HEK293 (cell line): ENCODE data around the gene NLRP7.
"Not testable (repeated sequence)": the region's sequence is repeated elsewhere in the genome, so short reads cannot be mapped to it uniquely, and the experiment has no call there.

Experiments used
- CTCF ChIA-PET: fragments of 350-600 bp; formaldehyde crosslinking; extraction: SDS; loops from one replicate; lab custom pipeline; 2021; ENCODE audit warnings: antibody characterized with exemption; lab: Yijun Ruan, JAX
- POLR2A ChIA-PET: fragments of 300-600 bp; formaldehyde crosslinking; extraction: SDS; loops from one replicate; lab custom pipeline; 2020; ENCODE audit warnings: antibody characterized with exemption, inconsistent platforms; lab: Yijun Ruan, JAX
- H3K27ac ChIP-seq: fragments of 200-500 bp; sonication (Bioruptor generic); 2 replicates; pipeline ENCODE4 v1.5.1; 2014; ENCODE audit warnings: low read depth, low read length, control low read depth, inconsistent platforms; ENCODE audit errors: extremely low read depth
- H3K36me3 ChIP-seq, 2 experiments: fragments of 200-500 bp in 1 of 2; sonication (Bioruptor generic) in 1 of 2; 1 replicate in 1 of 2; 2 replicates in 1 of 2; pipeline ENCODE4 v1.5.1; 2014 to 2017; ENCODE audit warnings: inconsistent platforms in 2 of 2, low read length in 2 of 2; ENCODE audit not compliant: control insufficient read depth in 2 of 2, insufficient read depth in 1 of 2
- H3K4me1 ChIP-seq: fragments of 200-500 bp; sonication (Bioruptor generic); 2 replicates; pipeline ENCODE4 v1.5.1; 2014; ENCODE audit warnings: mild to moderate bottlenecking, low read length, inconsistent platforms; ENCODE audit not compliant: control insufficient read depth, insufficient read depth
- H3K4me3 ChIP-seq: 2 replicates; pipeline ENCODE4 v1.5.1; 2011; ENCODE audit warnings: low read depth, mild to moderate bottlenecking, control low read depth, low read length, moderate library complexity
- H3K9me3 ChIP-seq: fragments of 200-500 bp; sonication (Bioruptor generic); 2 replicates; pipeline ENCODE4 v1.5.1; 2014; ENCODE audit warnings: low read depth, low read length, inconsistent platforms; ENCODE audit not compliant: control insufficient read depth, insufficient read depth
- KLF16 ChIP-seq: fragments of 450-650 bp; formaldehyde crosslinking; IDR thresholded peaks from 2 replicates; pipeline ENCODE4 v1.5.1; 2017; ENCODE audit warnings: missing biosample characterization, missing genetic modification characterization
- KLF7 ChIP-seq: fragments of 450-650 bp; formaldehyde crosslinking; IDR thresholded peaks from 2 replicates; pipeline ENCODE4 v1.5.1; 2016; ENCODE audit warnings: missing biosample characterization, missing genetic modification characterization, borderline replicate concordance
- PATZ1 ChIP-seq: fragments of 450-650 bp; formaldehyde crosslinking; IDR thresholded peaks from 2 replicates; pipeline ENCODE4 v1.5.1; 2016; ENCODE audit warnings: missing biosample characterization, missing genetic modification characterization
- PRDM10 ChIP-seq: fragments of 450-650 bp; formaldehyde crosslinking; IDR thresholded peaks from 2 replicates; pipeline ENCODE4 v1.5.1; 2016; ENCODE audit warnings: missing biosample characterization, missing genetic modification characterization
- SALL2 ChIP-seq: fragments of 450-650 bp; formaldehyde crosslinking; IDR thresholded peaks from 2 replicates; pipeline ENCODE4 v1.5.0; 2017; ENCODE audit warnings: missing biosample characterization, mild to moderate bottlenecking, missing genetic modification characterization, borderline replicate concordance
- ZIC2 ChIP-seq: fragments of 450-650 bp; formaldehyde crosslinking; IDR thresholded peaks from 2 replicates; pipeline ENCODE4 v1.5.1; 2016; ENCODE audit warnings: missing biosample characterization, missing genetic modification characterization
- ZNF132 ChIP-seq: fragments of 450-650 bp; formaldehyde crosslinking; IDR thresholded peaks from 2 replicates; pipeline ENCODE4 v1.5.1; 2017; ENCODE audit warnings: missing biosample characterization, missing genetic modification characterization, borderline replicate concordance
- ZNF155 ChIP-seq: fragments of 450-650 bp; formaldehyde crosslinking; IDR thresholded peaks from 2 replicates; pipeline ENCODE4 v1.5.1; 2016; ENCODE audit warnings: missing biosample characterization, missing genetic modification characterization
- ZNF157 ChIP-seq: fragments of 450-650 bp; formaldehyde crosslinking; IDR thresholded peaks from 2 replicates; pipeline ENCODE4 v1.5.1; 2016; ENCODE audit warnings: missing biosample characterization, missing genetic modification characterization
- ZNF18 ChIP-seq: fragments of 450-650 bp; formaldehyde crosslinking; IDR thresholded peaks from 2 replicates; pipeline ENCODE4 v1.5.1; 2016; ENCODE audit warnings: missing biosample characterization, missing genetic modification characterization
- ZNF221 ChIP-seq: fragments of 450-650 bp; formaldehyde crosslinking; IDR thresholded peaks from 2 replicates; pipeline ENCODE4 v1.5.1; 2017; ENCODE audit warnings: missing biosample characterization, missing genetic modification characterization, borderline replicate concordance
- ZNF266 ChIP-seq: fragments of 450-650 bp; formaldehyde crosslinking; IDR thresholded peaks from 2 replicates; pipeline ENCODE4 v1.5.1; 2016; ENCODE audit warnings: missing biosample characterization, missing genetic modification characterization, low read depth
- ZNF302 ChIP-seq: fragments of 450-650 bp; formaldehyde crosslinking; IDR thresholded peaks from 2 replicates; pipeline ENCODE4 v1.5.1; 2016; ENCODE audit warnings: missing biosample characterization, missing genetic modification characterization, low read depth
- ZNF394 ChIP-seq: fragments of 450-650 bp; formaldehyde crosslinking; IDR thresholded peaks from 2 replicates; pipeline ENCODE4 v1.5.1; 2016; ENCODE audit warnings: missing biosample characterization, missing genetic modification characterization, mild to moderate bottlenecking, moderate library complexity, borderline replicate concordance
- ZNF513 ChIP-seq: fragments of 450-650 bp; IDR thresholded peaks from 2 replicates; pipeline ENCODE4 v1.5.1; 2018; ENCODE audit warnings: missing biosample characterization, missing genetic modification characterization
- ZNF561 ChIP-seq: fragments of 450-650 bp; IDR thresholded peaks from 2 replicates; pipeline ENCODE4 v1.5.1; 2018; ENCODE audit warnings: missing biosample characterization, missing genetic modification characterization, borderline replicate concordance
- ZNF571 ChIP-seq: fragments of 450-650 bp; formaldehyde crosslinking; IDR thresholded peaks from 2 replicates; pipeline ENCODE4 v1.5.0; 2017; ENCODE audit warnings: missing biosample characterization, missing genetic modification characterization
- ZNF626 ChIP-seq: fragments of 450-650 bp; sonication (Bioruptor Pico); formaldehyde crosslinking; IDR thresholded peaks from 2 replicates; pipeline ENCODE4 v1.5.1; 2018; ENCODE audit warnings: missing biosample characterization, missing genetic modification characterization, inconsistent platforms
- ZNF677 ChIP-seq: fragments of 450-650 bp; IDR thresholded peaks from 2 replicates; pipeline ENCODE4 v1.5.0; 2018; ENCODE audit warnings: missing biosample characterization, mild to moderate bottlenecking, missing genetic modification characterization, moderate library complexity
- ZNF747 ChIP-seq: fragments of 450-650 bp; formaldehyde crosslinking; IDR thresholded peaks from 2 replicates; pipeline ENCODE4 v1.5.1; 2016; ENCODE audit warnings: missing biosample characterization, missing genetic modification characterization
- ZNF792 ChIP-seq: fragments of 450-650 bp; formaldehyde crosslinking; IDR thresholded peaks from 2 replicates; pipeline ENCODE4 v1.5.1; 2016; ENCODE audit warnings: missing biosample characterization, missing genetic modification characterization

NLRP7 gene

GRCh38 chr19:54916822-54917221 is 30.5 kb downstream of the NLRP7 start:
- POLR2A ChIA-PET = no interaction called here

GRCh38 chr19:54907899-54908298 is 39.4 kb downstream of the NLRP7 start:
- H3K27ac ChIP-seq, H3K4me3 ChIP-seq, H3K36me3 ChIP-seq, POLR2A ChIA-PET, H3K9me3 ChIP-seq, H3K4me1 ChIP-seq: not testable (repeated sequence)
- CTCF ChIA-PET = interaction anchor here (0.6 to 1.0 kb wide), 3 partner anchors 26 to 596 kb away, joined by 3 to 4 read pairs (median 3); no protein-coding TSS in a partner anchor

More at GRCh38 chr19:54916822-54917221, 30.5 kb downstream of the NLRP7 start:
- H3K36me3 ChIP-seq = no peaks in the 10 kb centered on the region
- TF ChIP-seq ZNF561 (tag by site-specific recombination) (no peak), ZIC2 (tag by site-specific recombination) (no peak), ZNF747 (tag by site-specific recombination) (no peak), ZNF394 (no peak), KLF7 (no peak), ZNF513 (tag by site-specific recombination) (no peak), KLF16 (tag by site-specific recombination) (no peak), ZNF155 (tag by site-specific recombination) (no peak)
- TF ChIP-seq, all 188 proteins: peak for 0
- H3K27ac ChIP-seq = no peak overlapping the region
- no peaks in the 10 kb centered on the region for H3K9me3 ChIP-seq
- no peak overlapping the region for H3K4me3 ChIP-seq
- CTCF ChIA-PET = interaction anchor here (0.6 to 2.1 kb wide), 3 partner anchors 36 to 435 kb away, joined by 3 to 16 read pairs (median 4); no protein-coding TSS in a partner anchor
- no peaks in the 10 kb centered on the region for H3K4me1 ChIP-seq

GRCh38 chr19:54906819-54907218 is 40.5 kb downstream of the NLRP7 start:
- no peak overlapping the region for H3K27ac ChIP-seq
- POLR2A ChIA-PET = no interaction called here
- CTCF ChIA-PET = interaction anchor here (1.0 kb wide), 1 partner anchor 25 kb away, joined by 4 read pairs; no protein-coding TSS in a partner anchor
- no peaks in the 10 kb centered on the region for H3K36me3 ChIP-seq
- no peaks in the 10 kb centered on the region for H3K4me1 ChIP-seq
- no peaks in the 10 kb centered on the region for H3K9me3 ChIP-seq
- H3K4me3 ChIP-seq = no peak overlapping the region
- TF ChIP-seq ZNF132 (tag by site-specific recombination) (no peak), ZIC2 (tag by site-specific recombination) (no peak), ZNF747 (tag by site-specific recombination) (no peak), ZNF157 (tag by site-specific recombination) (no peak), ZNF155 (tag by site-specific recombination) (no peak), SALL2 (tag by site-specific recombination) (no peak), ZNF266 (tag by site-specific recombination) (no peak), ZNF626 (tag by site-specific recombination) (no peak), ZNF18 (tag by site-specific recombination) (no peak), ZNF302 (tag by site-specific recombination) (no peak), PATZ1 (tag by site-specific recombination) (no peak), ZNF571 (no peak), ZNF221 (tag by site-specific recombination) (no peak), ZNF677 (tag by site-specific recombination) (no peak), PRDM10 (tag by site-specific recombination) (no peak), ZNF792 (no peak)
